Measurements from ENCODE around the gene ARHGEF4.

ARHGEF4 gene

DNA sequence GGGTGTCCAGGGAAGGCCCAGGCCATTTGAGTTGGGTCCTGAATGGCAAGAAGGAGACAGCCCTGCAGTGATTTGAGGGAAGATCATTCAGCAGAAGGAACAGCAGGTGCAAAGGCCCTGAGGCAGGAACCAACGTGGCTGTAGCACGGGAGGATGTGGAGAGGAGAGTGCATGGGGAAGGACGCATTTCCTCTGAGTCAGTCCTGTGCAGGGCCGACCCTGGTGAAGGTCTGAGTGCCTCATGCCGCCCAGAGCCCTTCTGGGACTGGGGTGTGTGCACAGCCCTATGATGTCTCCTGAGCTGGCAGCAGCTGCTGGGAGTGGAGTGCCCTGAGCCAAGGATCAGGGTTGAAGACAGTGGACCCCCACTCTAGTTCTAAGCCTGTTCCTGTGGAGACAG lies 17.9 kb upstream of the ARHGEF4 start:
- no peak for DNase-seq (ENCODE audit: low spot score)

DNA sequence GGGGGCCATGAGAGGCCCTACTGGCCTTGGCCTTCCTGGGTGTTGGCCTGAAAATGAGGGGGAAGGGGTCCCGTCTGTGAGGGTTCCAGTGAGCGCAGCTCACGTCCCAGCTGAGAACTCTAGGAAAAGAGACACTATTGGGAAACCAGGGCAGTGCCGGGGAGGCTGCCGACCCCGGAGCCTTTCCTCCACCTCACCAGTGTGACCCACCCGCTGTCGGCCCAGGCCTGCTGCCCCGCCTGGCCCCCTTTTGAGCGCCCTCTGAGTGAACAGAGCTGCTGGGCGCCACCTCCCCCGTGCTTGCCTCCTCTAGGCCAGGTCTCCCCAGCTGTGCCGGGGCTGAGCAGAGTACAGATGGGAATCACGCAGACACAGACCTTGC lies 17.5 kb upstream of the ARHGEF4 start:
- no peak for DNase-seq (ENCODE audit: low spot score)

- no peak for DNase-seq (ENCODE audit: low spot score)
Observed at GRCh38 chr2:130819608-130820278, 17.0 kb upstream of the ARHGEF4 start.

DNA sequence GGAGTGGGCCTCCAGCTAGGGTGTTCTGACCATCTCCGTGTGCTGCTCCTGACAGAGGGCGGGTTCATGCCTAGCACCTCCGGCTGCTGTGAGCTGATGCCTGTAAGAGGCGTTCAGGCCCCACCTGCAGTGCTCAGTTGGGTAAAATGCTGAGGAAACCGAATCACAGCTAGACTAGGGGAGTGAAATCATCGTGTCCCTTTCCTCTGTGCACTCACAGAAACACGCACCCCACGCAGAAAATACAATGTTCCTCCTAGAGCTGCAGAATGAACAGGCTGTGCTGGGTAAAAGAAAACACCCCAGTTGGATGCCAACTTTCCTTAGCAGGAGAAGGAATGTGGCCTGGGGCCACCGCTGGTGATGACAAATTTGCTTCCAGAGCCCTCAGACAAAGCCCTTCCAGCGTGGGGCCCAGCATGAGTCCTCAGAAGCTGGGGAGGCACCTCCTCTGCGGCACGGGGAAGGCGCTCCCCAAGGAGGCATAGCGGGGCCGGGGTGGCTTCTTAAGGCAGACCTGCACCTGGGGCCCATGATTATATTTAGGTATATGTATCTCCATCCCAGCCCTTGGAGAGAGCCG lies 16.3 kb upstream of the ARHGEF4 start:
- DNase-seq (ENCODE audit: low spot score) = no peak

GRCh38 chr2:130821867-130822266 lies 14.8 kb upstream of the ARHGEF4 start:
- no peak for DNase-seq (ENCODE audit: low spot score)

- DNase-seq (ENCODE audit: low spot score) = no peak
Observed at GRCh38 chr2:130822766-130823165, 13.9 kb upstream of the ARHGEF4 start.

- no peak for DNase-seq (ENCODE audit: low spot score)
Observed at GRCh38 chr2:130823171-130823885, 13.4 kb upstream of the ARHGEF4 start.

- DNase-seq (ENCODE audit: low spot score) = no peak
Observed at GRCh38 chr2:130823886-130824491, 12.7 kb upstream of the ARHGEF4 start.

- DNase-seq (ENCODE audit: low spot score) = no peak
Observed at GRCh38 chr2:130824492-130825061, 12.1 kb upstream of the ARHGEF4 start.

- DNase-seq (ENCODE audit: low spot score) = no peak
Observed at GRCh38 chr2:130825231-130825965, 11.3 kb upstream of the ARHGEF4 start.

DNA sequence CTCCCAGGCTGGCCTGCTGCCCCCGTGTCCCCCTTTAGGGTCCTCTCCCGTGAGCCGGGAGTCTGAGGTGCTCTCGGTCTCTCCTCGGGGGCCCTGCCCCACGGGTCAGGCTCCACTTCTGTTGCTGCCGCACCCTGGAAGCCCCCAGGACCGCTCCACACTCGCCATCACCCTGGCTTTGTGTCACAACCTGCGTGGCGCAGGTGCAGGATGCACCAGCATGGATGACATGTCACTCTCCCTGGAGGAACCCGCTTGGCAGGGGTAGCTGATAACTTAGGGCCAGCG lies 10.8 kb upstream of the ARHGEF4 start:
- DNase-seq (ENCODE audit: low spot score) = no peak

DNA sequence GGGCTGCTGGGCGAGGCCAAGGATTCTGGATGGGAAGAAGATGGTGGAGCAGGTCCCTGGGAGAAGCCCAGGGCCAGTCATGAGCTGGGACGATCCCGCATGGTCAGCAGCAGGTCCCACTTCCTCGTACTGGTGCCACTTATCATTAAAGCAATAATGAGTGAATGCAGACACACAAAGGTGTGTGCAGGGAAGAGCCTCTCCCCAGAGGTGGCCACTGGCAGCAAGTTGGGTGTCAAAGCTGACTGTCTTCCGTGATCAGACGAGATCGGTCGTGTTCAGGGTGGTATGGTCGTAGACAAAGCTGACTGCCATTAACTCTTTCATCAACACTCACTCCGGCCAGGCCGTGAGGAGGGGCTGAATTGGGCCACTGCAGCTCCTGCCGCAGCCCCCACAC lies 10.3 kb upstream of the ARHGEF4 start:
- no peak for DNase-seq (ENCODE audit: low spot score)

GRCh38 chr2:130826821-130827501 lies 9.8 kb upstream of the ARHGEF4 start:
- no peak for DNase-seq (ENCODE audit: low spot score)

- no peak for DNase-seq (ENCODE audit: low spot score)
Observed at GRCh38 chr2:130827502-130828251, 9.0 kb upstream of the ARHGEF4 start.

GRCh38 chr2:130828461-130828860 lies 8.3 kb upstream of the ARHGEF4 start:
- no peak for DNase-seq (ENCODE audit: low spot score)

GRCh38 chr2:130829015-130829414 lies 7.7 kb upstream of the ARHGEF4 start:
- no peak for DNase-seq (ENCODE audit: low spot score)

DNA sequence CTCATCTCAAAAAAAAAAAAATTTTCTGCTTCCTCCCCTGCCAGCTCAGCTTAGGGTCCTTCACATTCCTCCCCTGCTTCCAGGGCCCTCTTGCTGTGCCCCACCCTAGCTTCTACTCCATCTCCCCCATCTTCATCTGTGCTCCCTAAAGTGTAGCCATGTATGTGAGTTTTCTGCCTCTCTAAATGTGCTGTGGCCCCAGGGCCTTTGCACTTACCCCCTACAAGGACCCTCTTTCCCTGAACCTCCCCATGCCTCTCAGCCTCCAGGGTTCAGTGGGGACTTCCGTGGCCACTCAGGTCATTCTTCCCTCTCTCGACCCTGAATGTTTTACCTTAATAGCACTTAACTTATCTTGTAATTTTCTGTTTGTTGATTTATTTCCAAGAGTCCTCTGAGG lies 6.2 kb upstream of the ARHGEF4 start:
- no peak for DNase-seq (ENCODE audit: low spot score)

DNA sequence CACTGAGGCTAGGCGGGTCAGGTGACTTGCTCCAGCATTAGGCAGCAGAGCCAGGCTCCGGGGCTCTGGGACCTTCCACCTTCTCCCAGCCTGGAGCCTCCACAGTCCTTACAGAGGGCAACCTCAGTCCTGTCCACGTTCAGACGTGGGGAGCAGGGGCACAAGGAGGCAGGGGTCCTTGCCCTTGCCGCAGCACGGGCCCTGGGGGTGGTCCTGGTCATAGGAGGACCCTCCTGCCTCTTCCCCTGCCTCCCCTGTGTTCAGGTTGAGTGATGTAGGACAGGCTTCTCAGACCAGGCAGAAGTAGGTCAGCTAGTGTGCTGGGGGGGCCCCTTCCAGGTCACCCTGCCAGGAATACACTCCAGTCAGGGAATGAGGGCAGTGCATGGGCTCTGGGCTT lies 5.4 kb upstream of the ARHGEF4 start:
- no peak for DNase-seq (ENCODE audit: low spot score)

- DNase-seq (ENCODE audit: low spot score) = no peak
Observed at GRCh38 chr2:130832296-130832940, 4.3 kb upstream of the ARHGEF4 start.
